NCI-H146 treated with DMSO at 0.1 percent for 48 hours (cell line): Measurements from ENCODE around the gene SSRP1.

Experiments
- DNase-seq: peaks from one replicate; lab custom pipeline; 2025; ENCODE audit not compliant: unreplicated experiment; lab: John Stamatoyannopoulos, UW

Gene SSRP1

DNA sequence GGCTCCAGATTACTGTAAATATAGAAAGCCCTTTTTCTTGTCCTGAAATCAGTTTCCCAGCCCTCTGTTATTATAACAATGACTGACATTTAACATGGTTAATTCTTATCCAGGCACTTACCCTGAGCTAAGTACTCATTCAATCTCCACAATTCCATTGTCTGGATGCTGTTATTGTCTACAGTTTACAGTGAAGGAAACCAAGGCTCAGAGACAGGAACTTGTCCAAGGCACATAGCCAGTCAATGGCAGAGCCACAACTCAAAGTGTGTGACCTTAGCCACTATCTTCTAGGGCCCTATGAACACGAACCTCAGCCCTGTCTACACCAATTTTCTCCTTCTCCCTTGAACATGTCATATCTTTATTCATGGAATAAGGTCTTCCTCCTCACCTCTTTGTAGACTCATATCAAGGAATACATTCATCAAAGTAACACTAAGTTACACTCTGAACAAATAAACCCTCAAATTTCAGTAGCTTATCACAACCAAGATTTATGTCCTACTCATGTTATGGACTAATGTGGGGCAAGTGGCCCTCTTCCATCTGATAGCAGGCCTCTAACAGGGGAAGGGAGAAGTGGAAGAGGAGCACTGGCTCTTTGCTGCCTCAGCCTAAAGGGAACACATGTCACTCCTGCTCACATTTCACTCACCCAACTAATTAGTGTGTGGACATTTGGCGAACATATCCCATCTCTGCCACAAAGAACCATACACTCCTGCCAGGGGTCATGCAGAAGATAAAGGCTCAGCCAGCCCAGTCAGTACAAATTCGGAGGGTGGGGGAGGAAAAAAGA lies 59.3 kb downstream of the SSRP1 start:
- DNase-seq = no peak
